Ishikawa (cell line): ENCODE measurements around the gene SLC7A10.

Experiments
- FOXM1 ChIP-seq: IDR thresholded peaks from 2 replicates; pipeline ENCODE4 v1.6.1; 2012; ENCODE audit warnings: low read depth, borderline replicate concordance
- MAX ChIP-seq: IDR thresholded peaks from 2 replicates; pipeline ENCODE4 v1.6.1; 2012

- no peak for TF ChIP-seq MAX
- no peak for TF ChIP-seq FOXM1
These were observed 42.1 kb upstream of the SLC7A10 start for GRCh38 chr19:33267706-33268105.
